Forelimb muscle (tissue), 1 donor: Measurements from ENCODE around the gene IQSEC3. TPM values are rescaled to one million over a fixed set of nuclear protein-coding genes. Genes with fewer than 3 reads are reported as not detected.
"Not testable (repeated sequence)": the region's sequence is repeated elsewhere in the genome, so short reads cannot be mapped to it uniquely, and the experiment has no call there.

ENCODE experiments used
- DNase-seq: peaks from one replicate; pipeline ENCODE4 v3.0.0-alpha.2; 2013; ENCODE audit warnings: low read depth
- polyA plus RNA-seq: library from polyadenylated mRNA; unstranded; fragments of 120-200 nt; gene quantifications from one replicate; pipeline ENCODE4 v1.2.1, GENCODE V29; 2013; ENCODE audit not compliant: insufficient read length

Gene IQSEC3
- 2.9 TPM for polyA plus RNA-seq

DNA sequence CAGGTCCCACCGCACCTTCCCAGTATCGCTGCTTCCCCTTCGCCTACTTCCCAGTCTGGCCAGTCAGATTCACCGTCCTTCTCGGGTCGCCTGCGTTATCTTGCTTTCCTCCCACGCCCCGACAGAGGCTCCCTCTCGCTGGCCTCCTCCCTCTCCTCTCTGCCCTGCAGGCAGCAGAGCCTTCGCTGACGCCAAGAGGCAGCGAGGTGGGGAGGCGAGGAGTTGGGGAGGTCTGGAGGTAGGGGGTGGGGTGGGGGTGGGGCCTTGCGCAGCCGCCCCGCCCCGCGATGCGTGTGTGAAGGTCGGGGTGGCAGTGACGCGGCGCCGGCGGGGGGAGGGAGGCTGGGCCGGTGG is at the start of gene IQSEC3:
IQSEC3 (plus strand) TSS at position 340 of the 354 bp plus-strand sequence. CDS start 116 bp downstream, outside the sequence.
- DNase-seq = not testable (repeated sequence)

- not testable (repeated sequence) for DNase-seq
These were observed 48.9 kb upstream of the IQSEC3 start for GRCh38 chr12:17370-18340.

DNA sequence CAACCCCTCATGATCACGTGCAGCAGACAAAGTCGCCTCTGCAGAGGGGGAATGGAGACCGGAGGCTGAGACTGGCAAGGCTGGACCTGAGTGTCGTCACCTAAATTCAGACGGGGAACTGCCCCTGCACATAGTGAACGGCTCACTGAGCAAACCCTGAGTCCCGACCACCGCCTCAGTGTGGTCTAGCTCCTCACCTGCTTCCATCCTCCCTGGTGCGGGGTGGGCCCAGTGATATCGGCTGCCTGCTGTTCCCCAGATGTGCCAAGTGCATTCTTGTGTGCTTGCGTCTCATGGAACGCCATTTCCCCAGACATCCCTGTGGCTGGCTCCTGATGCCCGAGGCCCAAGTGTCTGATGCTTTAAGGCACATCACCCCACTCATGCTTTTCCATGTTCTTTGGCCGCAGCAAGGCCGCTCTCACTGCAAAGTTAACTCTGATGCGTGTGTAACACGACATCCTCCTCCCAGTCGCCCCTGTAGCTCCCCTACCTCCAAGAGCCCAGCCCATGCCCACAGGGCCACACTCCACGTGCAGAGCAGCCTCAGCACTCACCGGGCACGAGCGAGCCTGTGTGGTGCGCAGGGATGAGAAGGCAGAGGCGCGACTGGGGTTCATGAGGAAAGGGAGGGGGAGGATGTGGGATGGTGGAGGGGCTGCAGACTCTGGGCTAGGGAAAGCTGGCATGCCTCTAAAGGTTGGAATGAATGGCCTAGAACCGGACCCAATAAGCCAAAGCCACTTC is 47.6 kb upstream of the IQSEC3 start:
- DNase-seq = not testable (repeated sequence)

DNA sequence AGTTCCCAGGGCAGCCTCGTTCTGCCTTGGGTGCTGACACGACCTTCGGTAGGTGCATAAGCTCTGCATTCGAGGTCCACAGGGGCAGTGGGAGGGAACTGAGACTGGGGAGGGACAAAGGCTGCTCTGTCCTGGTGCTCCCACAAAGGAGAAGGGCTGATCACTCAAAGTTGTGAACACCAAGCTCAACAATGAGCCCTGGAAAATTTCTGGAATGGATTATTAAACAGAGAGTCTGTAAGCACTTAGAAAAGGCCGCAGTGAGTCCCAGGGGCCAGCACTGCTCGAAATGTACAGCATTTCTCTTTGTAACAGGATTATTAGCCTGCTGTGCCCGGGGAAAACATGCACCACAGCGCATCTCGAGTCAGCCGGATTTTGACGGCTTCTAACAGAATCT is 46.7 kb upstream of the IQSEC3 start:
- not testable (repeated sequence) for DNase-seq

GRCh38 chr12:20757-21156 is 45.8 kb upstream of the IQSEC3 start:
- DNase-seq = no peak

GRCh38 chr12:21301-22189 is 45.0 kb upstream of the IQSEC3 start:
- DNase-seq = no peak

DNA sequence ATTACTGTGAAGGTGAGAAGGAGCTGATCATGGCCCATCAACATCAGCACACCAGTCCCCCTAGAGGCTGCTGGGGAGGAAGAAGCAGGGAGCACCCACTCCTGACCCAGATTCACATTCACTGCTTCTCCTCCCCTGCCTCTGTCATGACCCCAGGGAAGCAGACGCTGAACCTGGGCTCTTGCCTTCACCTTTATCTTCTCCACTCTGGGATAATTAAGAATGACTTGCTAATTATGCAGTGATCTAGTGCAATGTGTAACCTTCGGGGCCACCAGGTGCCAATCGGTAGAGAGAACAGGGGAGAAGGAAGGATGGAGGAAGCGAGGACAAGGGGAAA is 44.4 kb upstream of the IQSEC3 start:
- DNase-seq = no peak

- no peak for DNase-seq
These were observed 43.9 kb upstream of the IQSEC3 start for GRCh38 chr12:22530-23201.

DNA sequence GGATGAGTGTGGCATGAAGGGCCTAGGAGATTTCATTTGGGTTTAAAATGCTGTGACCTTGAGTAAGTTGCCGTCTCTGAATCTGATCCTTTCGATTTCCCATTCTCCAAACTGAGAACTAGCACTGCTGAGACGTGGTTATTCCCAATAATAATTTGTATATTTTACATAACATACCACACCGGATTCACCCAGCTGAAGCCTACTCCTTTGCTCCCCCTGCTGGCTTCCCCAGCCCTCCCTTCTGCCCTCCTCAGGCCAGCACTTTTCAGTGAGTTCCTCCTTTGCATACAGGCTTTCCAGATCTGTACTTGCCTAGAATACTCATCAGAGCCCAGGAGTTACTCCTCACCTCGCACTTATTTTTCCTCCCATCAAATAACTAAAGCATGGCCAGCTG is 38.7 kb upstream of the IQSEC3 start:
- DNase-seq = not testable (repeated sequence)

GRCh38 chr12:38775-39174 is 27.8 kb upstream of the IQSEC3 start:
- not testable (repeated sequence) for DNase-seq

GRCh38 chr12:39555-40265 is 26.9 kb upstream of the IQSEC3 start:
- DNase-seq = not testable (repeated sequence)

- not testable (repeated sequence) for DNase-seq
These were observed 22.2 kb upstream of the IQSEC3 start for GRCh38 chr12:44352-44751.

DNA sequence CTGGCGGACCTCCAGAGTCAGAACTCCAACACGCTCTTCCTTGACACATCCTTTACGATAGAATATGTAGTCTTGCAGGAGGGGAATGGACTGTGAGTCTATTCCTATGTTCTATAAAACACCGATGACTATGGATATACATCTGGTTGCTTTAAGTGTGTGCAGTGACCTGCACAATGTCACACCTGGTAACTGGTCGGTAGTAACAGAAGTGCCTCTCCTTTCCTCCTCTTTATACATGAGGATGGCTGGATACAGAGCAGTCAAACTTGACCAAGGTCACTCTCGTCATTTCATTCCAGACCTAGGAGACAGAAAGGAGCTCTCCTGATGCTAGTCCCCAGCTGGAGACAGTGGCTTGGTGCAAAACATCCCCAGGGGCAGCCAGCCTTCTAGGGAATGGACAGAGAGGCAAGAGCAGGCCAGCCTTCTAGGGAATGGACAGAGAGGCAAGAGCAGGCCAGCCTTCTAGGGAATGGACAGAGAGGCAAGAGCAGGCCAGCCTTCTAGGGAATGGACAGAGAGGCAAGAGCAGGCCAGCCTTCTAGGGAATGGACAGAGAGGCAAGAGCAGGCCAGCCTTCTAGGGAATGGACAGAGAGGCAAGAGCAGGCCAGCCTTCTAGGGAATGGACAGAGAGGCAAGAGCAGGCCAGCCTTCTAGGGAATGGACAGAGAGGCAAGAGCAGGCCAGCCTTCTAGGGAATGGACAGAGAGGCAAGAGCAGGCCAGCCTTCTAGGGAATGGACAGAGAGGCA is 21.2 kb upstream of the IQSEC3 start:
- not testable (repeated sequence) for DNase-seq

GRCh38 chr12:45991-46358 is 20.6 kb upstream of the IQSEC3 start:
- DNase-seq = not testable (repeated sequence)

GRCh38 chr12:46542-46941 is 20.0 kb upstream of the IQSEC3 start:
- DNase-seq = not testable (repeated sequence)

GRCh38 chr12:47699-48226 is 18.8 kb upstream of the IQSEC3 start:
- DNase-seq = not testable (repeated sequence)

GRCh38 chr12:49149-49548 is 17.4 kb upstream of the IQSEC3 start:
- DNase-seq = not testable (repeated sequence)

DNA sequence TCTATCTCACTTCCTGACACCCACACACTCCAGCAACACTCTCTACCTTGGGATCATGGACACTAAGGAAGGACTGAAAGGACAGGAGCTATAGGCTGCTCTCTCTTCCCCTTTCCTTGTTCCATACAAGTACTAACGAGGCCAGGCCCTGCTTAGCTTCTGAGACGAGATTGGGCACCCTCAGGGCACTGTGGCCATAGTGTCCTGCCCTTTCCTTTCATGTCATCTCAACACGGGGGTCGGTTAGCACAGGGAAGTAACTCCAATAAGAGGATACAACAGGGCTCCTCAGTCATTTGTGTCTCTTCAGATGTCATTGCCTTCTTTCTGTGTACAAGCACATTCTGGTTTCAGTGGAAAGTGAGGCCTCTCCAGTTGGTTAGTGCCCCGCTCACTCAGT is 15.5 kb upstream of the IQSEC3 start:
- not testable (repeated sequence) for DNase-seq

GRCh38 chr12:51962-52361 is 14.6 kb upstream of the IQSEC3 start:
- not testable (repeated sequence) for DNase-seq
